Panc1 (cell line): ENCODE results near the gene GAP43. TPM values are rescaled to one million over a fixed set of nuclear protein-coding genes. Genes with fewer than 3 reads are reported as not detected.

Experiments
- ATAC-seq: fragments of 200-7000 bp; cut with Tn5 transposase; 2 replicates; pipeline ENCODE4 v1.9.1; 2020; ENCODE audit warnings: mild to moderate bottlenecking, moderate library complexity
- BruUV-seq: library from RNA; stranded (reverse); fragments of 400-500 nt; replicated peaks from 2 replicates; lab custom pipeline; 2021; lab: Mats Ljungman, UMichigan
- CTCF ChIA-PET: fragments of 300-600 bp; sonication (Branson Sonifier 250); formaldehyde crosslinking; loops from one replicate; lab custom pipeline; 2022; ENCODE audit warnings: antibody characterized with exemption; lab: Charles Lee
- POLR2A ChIA-PET: fragments of 300-600 bp; sonication (Branson Sonifier 250); formaldehyde crosslinking; loops from one replicate; lab custom pipeline; 2022; ENCODE audit warnings: antibody characterized with exemption; lab: Charles Lee
- DNase-seq: peaks from one replicate; pipeline ENCODE4 v3.0.0-alpha.2; 2010; ENCODE audit warnings: low read depth, low spot score
- H3K27ac ChIP-seq: 2 replicates; pipeline ENCODE4 v1.5.1; 2011; ENCODE audit warnings: mild to moderate bottlenecking, low read length, inconsistent platforms
- H3K27me3 ChIP-seq: fragments of 200-500 bp; sonication (Bioruptor generic); 2 replicates; pipeline ENCODE4 v1.6.0; 2014; ENCODE audit warnings: low read length, inconsistent platforms; ENCODE audit not compliant: control insufficient read depth, insufficient read depth
- H3K36me3 ChIP-seq: fragments of 200-500 bp; sonication (Bioruptor generic); 2 replicates; pipeline ENCODE4 v1.5.1; 2014; ENCODE audit warnings: inconsistent platforms, mild to moderate bottlenecking, low read length, moderate library complexity; ENCODE audit not compliant: control insufficient read depth, insufficient read depth
- H3K4me1 ChIP-seq: 2 replicates; pipeline ENCODE4 v1.5.1; 2011; ENCODE audit warnings: inconsistent platforms, mild to moderate bottlenecking, low read length, moderate library complexity; ENCODE audit not compliant: control insufficient read depth, insufficient read depth
- H3K4me3 ChIP-seq, 2 experiments: 2 replicates each; pipeline ENCODE4 v1.5.1; 2011 to 2012; ENCODE audit warnings: low read depth in 2 of 2, low read length in 2 of 2, mild to moderate bottlenecking in 2 of 2, inconsistent platforms in 1 of 2, moderate library complexity in 1 of 2
- H3K9me3 ChIP-seq: fragments of 200-500 bp; sonication (Bioruptor generic); 2 replicates; pipeline ENCODE4 v1.5.1; 2014; ENCODE audit warnings: low read depth, mild to moderate bottlenecking, inconsistent platforms, low read length, moderate library complexity; ENCODE audit not compliant: control insufficient read depth, insufficient read depth
- CTCF ChIP-seq: fragments of 450-650 bp; IDR thresholded peaks from 2 replicates; pipeline ENCODE4 v1.5.1; 2017; ENCODE audit warnings: mild to moderate bottlenecking
- POLR2AphosphoS5 ChIP-seq: IDR thresholded peaks from 2 replicates; pipeline ENCODE4 v1.6.1; 2012; ENCODE audit warnings: mild to moderate bottlenecking, low read depth, low read length, moderate library complexity
- REST ChIP-seq, 2 experiments: IDR thresholded peaks; 2 replicates each; pipeline ENCODE4 v1.6.1; 2011 to 2012; ENCODE audit warnings: low read depth in 2 of 2, control low read depth in 1 of 2, low read length in 1 of 2, mild to moderate bottlenecking in 1 of 2, moderate library complexity in 1 of 2; ENCODE audit not compliant: insufficient read depth in 1 of 2
- SIN3A ChIP-seq: IDR thresholded peaks from 2 replicates; pipeline ENCODE4 v1.6.1; 2012; ENCODE audit warnings: low read depth, mild to moderate bottlenecking, low read length, moderate library complexity, borderline replicate concordance; ENCODE audit not compliant: insufficient read depth
- TCF7L2 ChIP-seq: IDR thresholded peaks from 2 replicates; pipeline ENCODE4 v1.6.1; 2011; ENCODE audit warnings: mild to moderate bottlenecking, low read depth, low read length, inconsistent platforms
- in situ Hi-C: cut with HindIII; loops from 2 replicates; pipeline ENCODE4 v1.10.0; 2016; ENCODE audit warnings: low sequenced_read_pairs, low pct_unique_long_range_greater_than_20kb
- intact Hi-C: fragments of 100-400 bp; cut with micrococcal nuclease; formaldehyde crosslinking; loops from one replicate; pipeline ENCODE4 v1.10.0; 2022; ENCODE audit not compliant: unreplicated experiment
- total RNA-seq: library from RNA; stranded (reverse); gene quantifications from one replicate; pipeline ENCODE4 v1.2.1, GENCODE V29; 2021; ENCODE audit not compliant: unreplicated experiment

The GAP43 gene
- total RNA-seq, 1 experiment from 2014 or later = not detected

DNA sequence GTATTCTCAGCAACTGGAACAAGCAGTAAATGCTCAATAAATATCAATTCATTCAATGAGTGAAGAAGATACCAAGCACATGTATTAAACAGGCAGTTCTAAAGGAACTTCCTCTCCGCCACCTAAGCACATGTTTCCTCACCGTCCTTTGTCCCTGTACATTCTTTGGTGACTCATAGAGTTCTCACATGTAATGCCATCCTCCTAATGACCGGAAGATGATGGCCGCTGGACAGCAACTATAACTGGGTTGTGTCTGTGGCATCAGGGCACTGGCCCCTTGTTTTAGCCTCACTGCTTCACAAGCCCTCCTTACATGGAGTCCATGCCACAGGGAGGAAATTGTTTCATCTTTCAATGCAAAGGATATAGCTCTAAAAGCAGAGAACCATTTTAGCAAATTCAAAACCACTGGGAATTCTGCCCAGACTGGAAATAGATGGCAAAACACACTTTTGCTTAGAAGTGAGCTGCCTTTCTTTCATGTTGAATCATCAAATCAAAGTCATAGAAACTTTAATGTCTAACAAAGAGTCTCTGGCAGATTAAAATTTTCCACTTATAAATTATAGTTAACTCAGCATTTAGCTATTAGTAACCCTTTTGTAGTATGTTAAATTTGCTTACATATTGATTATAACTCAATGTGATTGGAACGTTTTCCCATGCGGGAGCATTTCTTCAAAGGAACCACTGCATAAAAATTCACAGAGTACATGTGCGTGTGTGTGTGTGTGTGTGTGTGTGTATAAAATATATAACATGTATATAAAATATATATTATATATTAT, 74.1 kb downstream of the GAP43 start:
- Histone ChIP-seq H3K4me3 (no peak overlapping the region), H3K27me3 (no peaks in the 10 kb centered on the region), H3K4me1 (no peaks in the 10 kb centered on the region), H3K9me3 (no peaks in the 10 kb centered on the region), H3K36me3 (no peaks in the 10 kb centered on the region), H3K27ac (no peak overlapping the region)
- ChIA-PET CTCF (no interaction called here), POLR2A (no interaction called here)
- in situ Hi-C loops = no loop called here
- ATAC-seq (no peak), DNase-seq (no peak)
- no TSS peak for BruUV-seq
- TF ChIP-seq REST (IDR thresholded peaks at IDR 0.05; ENCODE audit: insufficient read depth in 1 of 2, low read depth in 2 of 2, low read length in 1 of 2) = no peak
- TF ChIP-seq TCF7L2 = no peak
- intact Hi-C loops = no loop called here

DNA sequence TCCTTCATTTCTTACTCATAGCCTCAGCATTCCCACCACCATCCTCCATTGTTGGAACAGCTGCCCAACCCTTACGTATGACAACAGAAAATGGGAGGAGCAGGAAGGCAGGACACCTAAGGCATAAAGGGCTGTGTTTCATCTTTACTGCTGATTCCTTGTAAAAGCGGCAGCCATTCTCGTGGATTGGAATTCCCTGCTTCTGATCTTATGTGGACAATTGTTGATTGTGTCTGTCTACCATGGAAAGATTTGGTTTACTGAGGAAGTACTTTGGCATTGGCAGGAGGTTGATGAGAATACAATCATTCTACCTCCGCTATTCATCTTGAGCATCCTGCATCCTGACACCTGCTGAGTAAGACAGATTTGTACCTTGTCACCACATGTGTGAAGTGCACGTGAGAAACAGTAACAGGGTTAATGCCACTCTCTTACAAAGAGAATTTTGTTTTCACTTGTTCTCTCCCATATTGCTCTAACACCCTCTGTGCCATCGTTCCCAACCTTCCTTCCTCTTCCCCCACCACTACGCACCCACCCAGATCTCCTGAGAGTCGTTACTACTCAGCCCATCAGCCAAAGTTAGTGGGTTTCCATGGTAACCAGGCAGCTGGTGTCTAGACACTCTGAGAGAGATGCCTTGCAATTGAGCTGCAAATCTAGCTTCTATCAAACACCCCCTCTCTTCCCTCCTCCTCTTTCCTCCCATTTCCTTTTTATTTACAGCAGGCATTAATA, 75.7 kb downstream of the GAP43 start:
- ATAC-seq (no peak), DNase-seq (no peak)
- Histone ChIP-seq H3K4me1 (no peaks in the 10 kb centered on the region), H3K4me3 (no peak overlapping the region), H3K27ac (no peak overlapping the region), H3K36me3 (no peaks in the 10 kb centered on the region), H3K27me3 (no peaks in the 10 kb centered on the region), H3K9me3 (no peaks in the 10 kb centered on the region)
- in situ Hi-C loops (no loop called here), intact Hi-C loops (no loop called here)
- CTCF ChIA-PET = interaction anchor here (1.0 kb wide), 1 partner anchor 89 kb away, joined by 3 read pairs; no protein-coding TSS in a partner anchor
- POLR2A ChIA-PET = no interaction called here
- BruUV-seq = no TSS peak
- TF ChIP-seq TCF7L2 (no peak), CTCF (no peak), REST (IDR thresholded peaks at IDR 0.05; ENCODE audit: insufficient read depth in 1 of 2, low read depth in 2 of 2, low read length in 1 of 2) (no peak), SIN3A (no peak), POLR2AphosphoS5 (no peak)
